Activated CD4-positive, alpha-beta T cell treated with anti-CD3 and anti-CD28 coated beads, Interleukin-2, amount 10 ng/mL, durations not matched to agents 7 days and 5 days (primary cell): Measurements from ENCODE around the gene SGK1. TPM values are rescaled to one million over a fixed set of nuclear protein-coding genes. Genes with fewer than 3 reads are reported as not detected.
"Not testable (repeated sequence)": the region's sequence is repeated elsewhere in the genome, so short reads cannot be mapped to it uniquely, and the experiment has no call there.

ENCODE experiments used
- CTCF ChIA-PET: fragments of 350-600 bp; sonication (Branson Sonifier 250); formaldehyde crosslinking; loops from one replicate; lab custom pipeline; 2021; ENCODE audit warnings: antibody characterized with exemption; lab: Charles Lee
- POLR2A ChIA-PET: fragments of 350-600 bp; sonication (Branson Sonifier 250); formaldehyde crosslinking; loops from one replicate; lab custom pipeline; 2021; ENCODE audit warnings: antibody characterized with exemption; lab: Charles Lee
- DNase-seq: peaks from one replicate; pipeline ENCODE4 v3.0.0-alpha.2; 2020
- H3K27ac Mint-ChIP-seq: one replicate; pipeline ENCODE4 v1.8.0; 2021; ENCODE audit warnings: mild to moderate bottlenecking, moderate library complexity, mixed read lengths
- H3K27me3 Mint-ChIP-seq: one replicate; pipeline ENCODE4 v1.8.0; 2021; ENCODE audit warnings: mixed read lengths
- H3K36me3 Mint-ChIP-seq: one replicate; pipeline ENCODE4 v1.8.0; 2021; ENCODE audit warnings: low read depth, mixed read lengths
- H3K4me1 Mint-ChIP-seq: one replicate; pipeline ENCODE4 v1.8.0; 2021; ENCODE audit warnings: mixed read lengths
- H3K4me3 Mint-ChIP-seq: one replicate; pipeline ENCODE4 v1.8.0; 2021; ENCODE audit warnings: mild to moderate bottlenecking, moderate library complexity, mixed read lengths
- H3K9me3 Mint-ChIP-seq: one replicate; pipeline ENCODE4 v1.8.0; 2021; ENCODE audit warnings: mixed read lengths
- total RNA-seq, 2 experiments: library from RNA; stranded (reverse); gene quantifications; one replicate each; pipeline ENCODE4 v1.2.3, GENCODE V29; 2021

Gene SGK1
- total RNA-seq, 2 experiments from 2014 or later = 12.1 to 12.8 TPM

- Mint-ChIP-seq H3K36me3 (peaks cover 7% of the 10 kb centered on the region), H3K27me3 (no peaks in the 10 kb centered on the region), H3K4me3 (no peak overlapping the region), H3K9me3 (peaks cover 7% of the 10 kb centered on the region), H3K27ac (no peak overlapping the region), H3K4me1 (peaks cover 13% of the 10 kb centered on the region)
- ChIA-PET CTCF (interaction anchor here (1.4 kb wide), 1 partner anchor 20 kb away, joined by 6 read pairs; no protein-coding TSS in a partner anchor), POLR2A (no interaction called here)
- no peak for DNase-seq
Measured at GRCh38 chr6:134199848-134200606, 117.9 kb downstream of the SGK1 start.

GRCh38 chr6:134198093-134198492 is 119.8 kb downstream of the SGK1 start:
- CTCF ChIA-PET = interaction anchor here (0.8 to 1.2 kb wide), 3 partner anchors 10 to 23 kb away, joined by 3 read pairs; no protein-coding TSS in a partner anchor

GRCh38 chr6:134197685-134198084 is 120.2 kb downstream of the SGK1 start:
- H3K27ac Mint-ChIP-seq, H3K27me3 Mint-ChIP-seq, H3K9me3 Mint-ChIP-seq, H3K36me3 Mint-ChIP-seq, DNase-seq, H3K4me3 Mint-ChIP-seq, POLR2A ChIA-PET: not testable (repeated sequence)
- CTCF ChIA-PET = interaction anchor here (0.8 to 1.2 kb wide), 3 partner anchors 10 to 13 kb away, joined by 3 read pairs; no protein-coding TSS in a partner anchor
- peaks cover 13% of the 10 kb centered on the region for H3K4me1 Mint-ChIP-seq

More at GRCh38 chr6:134198093-134198492, 119.8 kb downstream of the SGK1 start:
- Mint-ChIP-seq H3K9me3 (peaks cover 3% of the 10 kb centered on the region), H3K36me3 (no peaks in the 10 kb centered on the region), H3K4me3 (no peak overlapping the region), H3K27ac (no peak overlapping the region), H3K27me3 (no peaks in the 10 kb centered on the region), H3K4me1 (peaks cover 13% of the 10 kb centered on the region)
- POLR2A ChIA-PET = no interaction called here
- DNase-seq = no peak

- Mint-ChIP-seq H3K9me3 (peaks cover 3% of the 10 kb centered on the region), H3K27ac (no peak overlapping the region), H3K4me3 (no peak overlapping the region), H3K4me1 (peaks cover 13% of the 10 kb centered on the region), H3K36me3 (no peaks in the 10 kb centered on the region), H3K27me3 (no peaks in the 10 kb centered on the region)
- ChIA-PET POLR2A (no interaction called here), CTCF (interaction anchor here (0.6 to 1.2 kb wide), 3 partner anchors 11 to 16 kb away, joined by 3 read pairs; no protein-coding TSS in a partner anchor)
- no peak for DNase-seq
Measured at GRCh38 chr6:134196568-134197193, 121.2 kb downstream of the SGK1 start.

- ChIA-PET CTCF (no interaction called here), POLR2A (no interaction called here)
- no peak overlapping the region for H3K27ac Mint-ChIP-seq
- H3K4me3 Mint-ChIP-seq = no peak overlapping the region
- peaks cover 3% of the 10 kb centered on the region for H3K9me3 Mint-ChIP-seq
- no peaks in the 10 kb centered on the region for H3K27me3 Mint-ChIP-seq
- H3K4me1 Mint-ChIP-seq = peaks cover 13% of the 10 kb centered on the region
- H3K36me3 Mint-ChIP-seq = no peaks in the 10 kb centered on the region
- DNase-seq = no peak
Measured at GRCh38 chr6:134195985-134196384, 121.9 kb downstream of the SGK1 start.

GRCh38 chr6:134195164-134195906 is 122.6 kb downstream of the SGK1 start:
- DNase-seq = no peak
- H3K4me1 Mint-ChIP-seq = peaks cover 13% of the 10 kb centered on the region
- H3K9me3 Mint-ChIP-seq = peaks cover 3% of the 10 kb centered on the region
- CTCF ChIA-PET = interaction anchor here (0.6 to 1.2 kb wide), 4 partner anchors 18 to 772 kb away, joined by 3 read pairs; no protein-coding TSS in a partner anchor
- no peak overlapping the region for H3K27ac Mint-ChIP-seq
- no peak overlapping the region for H3K4me3 Mint-ChIP-seq
- POLR2A ChIA-PET = no interaction called here
- no peaks in the 10 kb centered on the region for H3K27me3 Mint-ChIP-seq
- H3K36me3 Mint-ChIP-seq = no peaks in the 10 kb centered on the region

- CTCF ChIA-PET = interaction anchor here (0.6 to 2.0 kb wide), 6 partner anchors 11 to 1590 kb away, joined by 3 to 13 read pairs (median 4); no protein-coding TSS in a partner anchor
- no peaks in the 10 kb centered on the region for H3K27me3 Mint-ChIP-seq
- H3K27ac Mint-ChIP-seq = no peak overlapping the region
- H3K4me3 Mint-ChIP-seq = no peak overlapping the region
- no peak for DNase-seq
- no peaks in the 10 kb centered on the region for H3K36me3 Mint-ChIP-seq
- peaks cover 3% of the 10 kb centered on the region for H3K9me3 Mint-ChIP-seq
- H3K4me1 Mint-ChIP-seq = peaks cover 10% of the 10 kb centered on the region
- POLR2A ChIA-PET = no interaction called here
Measured at GRCh38 chr6:134193536-134194498, 124.1 kb downstream of the SGK1 start.

- H3K27ac Mint-ChIP-seq, H3K4me3 Mint-ChIP-seq, H3K4me1 Mint-ChIP-seq, H3K36me3 Mint-ChIP-seq, DNase-seq, POLR2A ChIA-PET, H3K9me3 Mint-ChIP-seq, H3K27me3 Mint-ChIP-seq: not testable (repeated sequence)
- CTCF ChIA-PET = interaction anchor here (1.2 kb wide), 1 partner anchor 15 kb away, joined by 6 read pairs; no protein-coding TSS in a partner anchor
Measured at GRCh38 chr6:134192609-134193008, 125.3 kb downstream of the SGK1 start.

- Mint-ChIP-seq H3K36me3 (no peaks in the 10 kb centered on the region), H3K27ac (no peak overlapping the region), H3K27me3 (no peaks in the 10 kb centered on the region), H3K4me1 (peaks cover 7% of the 10 kb centered on the region), H3K4me3 (no peak overlapping the region), H3K9me3 (no peaks in the 10 kb centered on the region)
- POLR2A ChIA-PET = no interaction called here
- CTCF ChIA-PET = interaction anchor here (0.6 kb wide), 1 partner anchor 429 kb away, joined by 3 read pairs; no protein-coding TSS in a partner anchor
- DNase-seq = no peak
Measured at GRCh38 chr6:134190883-134191282, 127.0 kb downstream of the SGK1 start.

GRCh38 chr6:134187751-134188150 is 130.2 kb downstream of the SGK1 start:
- DNase-seq = no peak
- CTCF ChIA-PET = interaction anchor here (1.2 to 1.8 kb wide), 2 partner anchors 10 to 432 kb away, joined by 3 to 5 read pairs; no protein-coding TSS in a partner anchor
- Mint-ChIP-seq H3K36me3 (no peaks in the 10 kb centered on the region), H3K27ac (no peak overlapping the region), H3K27me3 (no peaks in the 10 kb centered on the region), H3K4me3 (no peak overlapping the region), H3K4me1 (peaks cover 7% of the 10 kb centered on the region), H3K9me3 (no peaks in the 10 kb centered on the region)
- POLR2A ChIA-PET = no interaction called here

GRCh38 chr6:134187154-134187553 is 130.8 kb downstream of the SGK1 start:
- DNase-seq = no peak
- Mint-ChIP-seq H3K27ac (no peak overlapping the region), H3K27me3 (no peaks in the 10 kb centered on the region), H3K4me3 (no peak overlapping the region), H3K36me3 (no peaks in the 10 kb centered on the region), H3K9me3 (no peaks in the 10 kb centered on the region), H3K4me1 (peaks cover 7% of the 10 kb centered on the region)
- ChIA-PET CTCF (interaction anchor here (1.2 to 1.8 kb wide), 2 partner anchors 9 to 432 kb away, joined by 3 to 5 read pairs; no protein-coding TSS in a partner anchor), POLR2A (no interaction called here)
